ENCODE measurements around the gene BCL6. TPM values are rescaled to one million over a fixed set of nuclear protein-coding genes. Genes with fewer than 3 reads are reported as not detected.
A peak's percentile ranks its signal among the peaks of the same experiment; 100 is the strongest.

Gene BCL6
- total and polyA plus RNA-seq, 9 of the 15 experiments (the other 6 are each of a cell fraction or from before 2014, with no cell fraction given) = 0.08 to 3.5 (median 1.6) TPM

- TF ChIP-seq BACH1 (tag; IDR thresholded peaks at IDR 0.05) (no peak), KLF13 (tag; IDR thresholded peaks at IDR 0.05; ENCODE audit: borderline replicate concordance, low read depth) (0 out of 2 replicates have a peak, but pooled peaks have one; percentile 16), ZC3H11A (IDR thresholded peaks at IDR 0.05; ENCODE audit: low read depth, low read length) (no peak), NFATC3 (IDR thresholded peaks at IDR 0.05) (peak; percentile 79), VEZF1 (CRISPR knock-in tag; IDR thresholded peaks at IDR 0.05) (peak; percentile 39; the same call in 1 of the 2 replicates), FOXA3 (CRISPR knock-in tag; conservative IDR thresholded peaks at IDR 0.05 in 1 of 2, IDR thresholded peaks at IDR 0.05 in 1 of 2) (no peak), MLLT1 (IDR thresholded peaks at IDR 0.05) (no peak), MAZ (CRISPR knock-in tag; conservative IDR thresholded peaks at IDR 0.05 in 1 of 2, IDR thresholded peaks at IDR 0.05 in 1 of 2) (peak in 1 of 2 experiments; percentile 89; a peak in 2 of 4 replicates), NR2C2 (CRISPR knock-in tag; IDR thresholded peaks at IDR 0.05) (no peak), NR2C2 (tag; IDR thresholded peaks at IDR 0.05) (peak; percentile 28; the same call in 1 of the 2 replicates), YY1 (IDR thresholded peaks at IDR 0.05; ENCODE audit: borderline replicate concordance in 1 of 3, control insufficient read depth in 1 of 3, extremely low read depth in 1 of 3, insufficient read depth in 3 of 3, insufficient read length in 1 of 3, insufficient replicate concordance in 2 of 3, low read depth in 1 of 3, low read length in 2 of 3) (peak in 1 of 3 experiments; percentile 65), RAD21 (CRISPR knock-in tag; conservative IDR thresholded peaks at IDR 0.05 in 1 of 2, IDR thresholded peaks at IDR 0.05 in 1 of 2) (peak; percentile 70 to 77), POLR2G (IDR thresholded peaks at IDR 0.05; ENCODE audit: low read depth, low read length) (peak; percentile 63), DEAF1 (CRISPR knock-in tag; IDR thresholded peaks at IDR 0.05) (0 out of 2 replicates have a peak, but pooled peaks have one; percentile 37), ZBTB7A (IDR thresholded peaks at IDR 0.05; ENCODE audit: borderline replicate concordance, control insufficient read depth, low read depth, low read length) (peak; percentile 94)
- TF ChIP-seq, protein P1, sequence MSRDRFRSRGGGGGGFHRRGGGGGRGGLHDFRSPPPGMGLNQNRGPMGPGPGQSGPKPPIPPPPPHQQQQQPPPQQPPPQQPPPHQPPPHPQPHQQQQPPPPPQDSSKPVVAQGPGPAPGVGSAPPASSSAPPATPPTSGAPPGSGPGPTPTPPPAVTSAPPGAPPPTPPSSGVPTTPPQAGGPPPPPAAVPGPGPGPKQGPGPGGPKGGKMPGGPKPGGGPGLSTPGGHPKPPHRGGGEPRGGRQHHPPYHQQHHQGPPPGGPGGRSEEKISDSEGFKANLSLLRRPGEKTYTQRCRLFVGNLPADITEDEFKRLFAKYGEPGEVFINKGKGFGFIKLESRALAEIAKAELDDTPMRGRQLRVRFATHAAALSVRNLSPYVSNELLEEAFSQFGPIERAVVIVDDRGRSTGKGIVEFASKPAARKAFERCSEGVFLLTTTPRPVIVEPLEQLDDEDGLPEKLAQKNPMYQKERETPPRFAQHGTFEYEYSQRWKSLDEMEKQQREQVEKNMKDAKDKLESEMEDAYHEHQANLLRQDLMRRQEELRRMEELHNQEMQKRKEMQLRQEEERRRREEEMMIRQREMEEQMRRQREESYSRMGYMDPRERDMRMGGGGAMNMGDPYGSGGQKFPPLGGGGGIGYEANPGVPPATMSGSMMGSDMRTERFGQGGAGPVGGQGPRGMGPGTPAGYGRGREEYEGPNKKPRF (IDR thresholded peaks at IDR 0.05; ENCODE audit: low read depth, low read length) = no peak
These were observed 4.6 kb downstream of the BCL6 start (continued) for GRCh38 chr3:187740421-187741399.
